Activated CD8-positive, alpha-beta memory T cell treated with anti-CD3 and anti-CD28 coated beads, Interleukin-2, amount 50 U/mL, for 1 hour (primary cell): ENCODE results near the gene PTGR3.

Source experiments
- DNase-seq: peaks from one replicate; pipeline ENCODE4 v3.0.0-alpha.2; 2020; ENCODE audit errors: extremely low read depth

Gene PTGR3

GRCh38 chr18:75214766-75215510 lies 6.0 kb upstream of the PTGR3 start:
- no peak for DNase-seq

GRCh38 chr18:75214332-75214690 lies 5.4 kb upstream of the PTGR3 start:
- no peak for DNase-seq

GRCh38 chr18:75213611-75214331 lies 4.8 kb upstream of the PTGR3 start:
- DNase-seq: no peak

GRCh38 chr18:75212751-75213090 lies 3.8 kb upstream of the PTGR3 start:
- no peak for DNase-seq

- DNase-seq: no peak
These were observed 3.2 kb upstream of the PTGR3 start for GRCh38 chr18:75211953-75212750.

GRCh38 chr18:75211626-75211952 lies 2.6 kb upstream of the PTGR3 start:
- no peak for DNase-seq

GRCh38 chr18:75211002-75211621 lies 2.2 kb upstream of the PTGR3 start:
- no peak for DNase-seq

GRCh38 chr18:75210274-75211001 lies 1.5 kb upstream of the PTGR3 start, which contains the start of gene TSHZ1:
TSHZ1 (plus strand) TSS chr18:75210797; CDS start chr18:75211877, 1,080 bp downstream.
- DNase-seq: peak; percentile 43

GRCh38 chr18:75209951-75210258 lies 966 bp upstream of the PTGR3 start:
- no peak for DNase-seq

- no peak for DNase-seq
These were observed 157 bp downstream of the PTGR3 start for GRCh38 chr18:75208836-75209128.

GRCh38 chr18:75208155-75208835 lies 644 bp downstream of the PTGR3 start:
- DNase-seq: no peak

- no peak for DNase-seq
These were observed 1.4 kb downstream of the PTGR3 start for GRCh38 chr18:75207310-75208154.

- DNase-seq: no peak
These were observed 2.3 kb downstream of the PTGR3 start for GRCh38 chr18:75206452-75207309.

- DNase-seq: no peak
These were observed 3.3 kb downstream of the PTGR3 start for GRCh38 chr18:75205514-75206132.

GRCh38 chr18:75204732-75205513 lies 4.0 kb downstream of the PTGR3 start:
- no peak for DNase-seq

GRCh38 chr18:75204269-75204731 lies 4.6 kb downstream of the PTGR3 start:
- DNase-seq: no peak

- no peak for DNase-seq
These were observed 5.3 kb downstream of the PTGR3 start for GRCh38 chr18:75203416-75204268.
